Measurements from ENCODE around the gene CNGA1.

DNA sequence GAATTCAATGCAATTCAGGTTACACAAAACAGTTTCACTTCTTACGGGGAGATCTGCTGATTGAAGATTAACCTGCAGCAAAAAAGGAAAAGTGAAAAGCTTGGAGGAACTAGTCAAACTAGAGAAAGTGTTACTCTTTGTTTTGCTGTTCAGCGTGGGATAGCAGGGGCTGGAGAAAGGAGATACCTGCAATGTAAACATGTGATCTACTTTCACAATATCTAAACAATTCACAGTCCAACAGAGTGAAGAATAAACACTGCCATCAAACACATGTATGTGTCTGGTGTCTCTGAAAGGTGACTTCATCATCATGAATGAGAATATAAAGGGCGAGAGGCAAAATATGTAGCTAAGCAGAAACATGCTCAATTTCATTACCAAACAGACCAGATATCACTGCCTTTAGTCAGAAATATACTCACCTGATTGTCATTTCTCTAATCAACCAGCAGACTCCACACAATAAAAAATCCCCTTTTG, 26.5 kb upstream of the CNGA1 start:
- TF ChIP-seq POLR2A (IDR thresholded peaks at IDR 0.05) (no peak), CTCF (IDR thresholded peaks at IDR 0.05) (no peak)

All from testis (tissue), 2 donors.